ENCODE measurements around the gene CAMK1D. TPM values are rescaled to one million over a fixed set of nuclear protein-coding genes. Genes with fewer than 3 reads are reported as not detected.

The CAMK1D gene
- total and polyA plus RNA-seq, 2 of the 8 experiments (the other 6 are each of a cell fraction or from before 2014, with no cell fraction given), result 3.5 to 10.6 TPM

GRCh38 chr10:12868229-12868628, 518.9 kb downstream of the CAMK1D start (continued):
- no peak for TF ChIP-seq CHD7 (IDR thresholded peaks at IDR 0.05; ENCODE audit: insufficient replicate concordance, low read length)
- TF ChIP-seq KDM5A (IDR thresholded peaks at IDR 0.05; ENCODE audit: low read length), result no peak
- TF ChIP-seq BACH1 (IDR thresholded peaks at IDR 0.05; ENCODE audit: low read length), result no peak
- TF ChIP-seq BRCA1 (IDR thresholded peaks at IDR 0.05; ENCODE audit: low read depth, low read length), result no peak
- TF ChIP-seq NANOG (IDR thresholded peaks at IDR 0.05; ENCODE audit: insufficient read depth, low read depth, low read length, poor library complexity, severe bottlenecking), result no peak
- TF ChIP-seq USF2 (IDR thresholded peaks at IDR 0.05; ENCODE audit: low read length), result no peak
- TF ChIP-seq EGR1 (IDR thresholded peaks at IDR 0.05; ENCODE audit: borderline replicate concordance, low read depth, low read length), result no peak
- TF ChIP-seq JUN (IDR thresholded peaks at IDR 0.05; ENCODE audit: low read depth, low read length), result no peak
- TF ChIP-seq SP1 (IDR thresholded peaks at IDR 0.05; ENCODE audit: low read depth, low read length), result no peak

All from H1 (cell line).